Vagina (tissue), 2 donors: Measurements from ENCODE around the gene PRKCQ.

ENCODE experiments used
- POLR2A ChIP-seq, 2 donors: fragments of 450-650 bp; IDR thresholded peaks; one replicate each; pipeline ENCODE4 v1.6.1; 2017; ENCODE audit warnings: antibody characterized with exemption in 2 of 2, mild to moderate bottlenecking in 2 of 2, moderate library complexity in 2 of 2
- TF ChIP-seq, protein P1 (sequence below), 3 experiments: fragments of 450-650 bp in 2 of 3; fragments of 200-600 bp in 1 of 3; sonication (generic) in 1 of 3; IDR thresholded peaks; one replicate each; pipeline ENCODE4 v1.5.1; 2017 to 2019; ENCODE audit warnings: antibody characterized with exemption in 3 of 3, mild to moderate bottlenecking in 2 of 3, moderate library complexity in 2 of 3

DNA sequence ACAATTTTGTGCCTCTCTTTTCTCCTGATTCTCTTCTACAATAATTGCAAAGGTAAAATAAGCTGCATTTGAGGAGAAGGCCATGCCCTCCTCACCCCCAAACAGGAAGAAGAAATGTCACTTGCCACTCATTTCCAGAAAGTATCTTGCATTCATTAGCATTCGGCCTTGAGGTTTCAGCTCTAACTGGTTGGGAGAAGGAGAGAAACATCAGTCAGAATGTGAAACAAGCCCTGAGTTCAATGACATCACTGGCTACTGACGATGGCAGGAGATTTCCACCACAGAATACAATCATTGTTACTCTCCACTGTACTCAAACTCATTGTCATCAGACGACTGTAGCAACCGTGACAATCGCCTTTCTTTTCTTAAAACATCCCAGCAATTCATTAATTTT lies 72.8 kb downstream of the PRKCQ start:
- TF ChIP-seq, protein P1, sequence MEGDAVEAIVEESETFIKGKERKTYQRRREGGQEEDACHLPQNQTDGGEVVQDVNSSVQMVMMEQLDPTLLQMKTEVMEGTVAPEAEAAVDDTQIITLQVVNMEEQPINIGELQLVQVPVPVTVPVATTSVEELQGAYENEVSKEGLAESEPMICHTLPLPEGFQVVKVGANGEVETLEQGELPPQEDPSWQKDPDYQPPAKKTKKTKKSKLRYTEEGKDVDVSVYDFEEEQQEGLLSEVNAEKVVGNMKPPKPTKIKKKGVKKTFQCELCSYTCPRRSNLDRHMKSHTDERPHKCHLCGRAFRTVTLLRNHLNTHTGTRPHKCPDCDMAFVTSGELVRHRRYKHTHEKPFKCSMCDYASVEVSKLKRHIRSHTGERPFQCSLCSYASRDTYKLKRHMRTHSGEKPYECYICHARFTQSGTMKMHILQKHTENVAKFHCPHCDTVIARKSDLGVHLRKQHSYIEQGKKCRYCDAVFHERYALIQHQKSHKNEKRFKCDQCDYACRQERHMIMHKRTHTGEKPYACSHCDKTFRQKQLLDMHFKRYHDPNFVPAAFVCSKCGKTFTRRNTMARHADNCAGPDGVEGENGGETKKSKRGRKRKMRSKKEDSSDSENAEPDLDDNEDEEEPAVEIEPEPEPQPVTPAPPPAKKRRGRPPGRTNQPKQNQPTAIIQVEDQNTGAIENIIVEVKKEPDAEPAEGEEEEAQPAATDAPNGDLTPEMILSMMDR (IDR thresholded peaks at IDR 0.05), result no peak
- TF ChIP-seq POLR2A (IDR thresholded peaks at IDR 0.05), result no peak
